BE2C (cell line): ENCODE results near the gene LYAR. TPM values are rescaled to one million over a fixed set of nuclear protein-coding genes. Genes with fewer than 3 reads are reported as not detected.
A peak's percentile ranks its signal among the peaks of the same experiment; 100 is the strongest.

ENCODE experiments used
- DNase-seq: peaks from one replicate; pipeline ENCODE4 v3.0.0-alpha.2; 2020
- H3K27me3 ChIP-seq: fragments of 250-450 bp; sonication (Bioruptor Pico); 2 replicates; pipeline ENCODE4 v1.5.1; 2020; ENCODE audit warnings: mild to moderate bottlenecking
- H3K36me3 ChIP-seq: fragments of 250-450 bp; sonication (Bioruptor Pico); 2 replicates; pipeline ENCODE4 v1.5.1; 2020; ENCODE audit warnings: mild to moderate bottlenecking
- H3K4me1 ChIP-seq: fragments of 250-450 bp; sonication (Bioruptor Pico); 2 replicates; pipeline ENCODE4 v1.5.1; 2020
- H3K4me3 ChIP-seq: 2 replicates; pipeline ENCODE4 v1.5.1; 2011; ENCODE audit warnings: low read depth, low read length
- H3K9me3 ChIP-seq: fragments of 250-450 bp; sonication (Bioruptor Pico); 2 replicates; pipeline ENCODE4 v1.5.1; 2020
- polyA plus RNA-seq: library from polyadenylated mRNA; unstranded; fragments of >200 nt; gene quantifications from one replicate; pipeline ENCODE4 v1.2.1, GENCODE V29; 2012; ENCODE audit warnings: low read depth, missing spikeins; ENCODE audit not compliant: insufficient read length, insufficient read depth
- TF ChIP-seq, protein P1 (sequence below): IDR thresholded peaks from 2 replicates; pipeline ENCODE4 v1.5.1; 2012; ENCODE audit warnings: mild to moderate bottlenecking, low read depth, low read length

LYAR gene, protein sequence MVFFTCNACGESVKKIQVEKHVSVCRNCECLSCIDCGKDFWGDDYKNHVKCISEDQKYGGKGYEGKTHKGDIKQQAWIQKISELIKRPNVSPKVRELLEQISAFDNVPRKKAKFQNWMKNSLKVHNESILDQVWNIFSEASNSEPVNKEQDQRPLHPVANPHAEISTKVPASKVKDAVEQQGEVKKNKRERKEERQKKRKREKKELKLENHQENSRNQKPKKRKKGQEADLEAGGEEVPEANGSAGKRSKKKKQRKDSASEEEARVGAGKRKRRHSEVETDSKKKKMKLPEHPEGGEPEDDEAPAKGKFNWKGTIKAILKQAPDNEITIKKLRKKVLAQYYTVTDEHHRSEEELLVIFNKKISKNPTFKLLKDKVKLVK
- polyA plus RNA-seq, result 21.3 TPM

DNA sequence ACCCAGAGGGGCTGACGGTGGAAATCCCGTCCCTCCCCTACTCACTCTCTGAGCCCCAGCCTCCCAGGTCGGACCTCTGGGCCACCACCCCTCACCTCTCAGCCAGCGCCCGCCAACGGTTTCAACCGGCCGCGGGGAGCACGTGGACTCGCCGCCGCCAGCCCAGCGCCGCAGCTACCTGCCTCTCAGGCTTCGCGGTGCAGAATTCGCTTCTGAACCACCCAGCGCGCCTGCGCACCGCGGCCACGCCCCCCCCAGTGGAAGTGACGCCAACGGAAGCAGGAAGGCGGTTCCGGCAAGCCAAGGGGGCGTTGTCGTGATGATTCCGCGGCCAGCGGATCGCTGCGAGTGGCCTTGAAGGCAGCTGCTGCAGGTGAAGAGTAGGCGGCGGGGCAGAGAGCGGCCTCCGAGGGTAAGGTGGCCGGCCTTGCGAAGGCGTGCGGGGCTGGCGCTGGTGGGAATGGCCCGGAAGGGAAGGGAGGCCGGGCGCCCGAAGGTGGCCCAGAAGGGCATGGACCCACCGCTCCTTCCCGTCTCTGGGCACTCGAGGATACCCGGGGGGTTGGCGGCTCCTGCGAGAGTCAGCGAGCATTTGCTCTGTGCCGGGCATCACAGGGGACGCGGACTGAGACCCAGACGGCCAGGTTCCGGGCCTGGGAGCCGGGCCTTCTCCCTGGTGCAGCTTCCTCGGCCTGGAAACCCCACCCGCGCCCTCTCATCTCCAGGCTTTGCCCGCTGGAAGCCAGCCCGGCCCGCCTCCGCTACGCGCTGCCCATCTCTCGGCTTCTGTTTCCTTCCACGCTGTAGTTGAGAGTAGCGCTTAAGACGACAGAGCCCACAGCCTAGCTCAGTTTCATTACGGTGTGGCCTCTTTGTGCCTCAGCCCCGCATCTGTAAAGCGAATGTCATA is at the start of gene LYAR, which contains the start of gene ZBTB49:
Gene LYAR, minus strand, starts transcription at position 214 of the 910 bp plus-strand sequence. CDS start 6,412 bp downstream, outside the sequence.
Gene ZBTB49, plus strand, starts transcription at position 311 of the 910 bp plus-strand sequence. CDS start 9,695 bp downstream, outside the sequence.
- TF ChIP-seq, protein P1, sequence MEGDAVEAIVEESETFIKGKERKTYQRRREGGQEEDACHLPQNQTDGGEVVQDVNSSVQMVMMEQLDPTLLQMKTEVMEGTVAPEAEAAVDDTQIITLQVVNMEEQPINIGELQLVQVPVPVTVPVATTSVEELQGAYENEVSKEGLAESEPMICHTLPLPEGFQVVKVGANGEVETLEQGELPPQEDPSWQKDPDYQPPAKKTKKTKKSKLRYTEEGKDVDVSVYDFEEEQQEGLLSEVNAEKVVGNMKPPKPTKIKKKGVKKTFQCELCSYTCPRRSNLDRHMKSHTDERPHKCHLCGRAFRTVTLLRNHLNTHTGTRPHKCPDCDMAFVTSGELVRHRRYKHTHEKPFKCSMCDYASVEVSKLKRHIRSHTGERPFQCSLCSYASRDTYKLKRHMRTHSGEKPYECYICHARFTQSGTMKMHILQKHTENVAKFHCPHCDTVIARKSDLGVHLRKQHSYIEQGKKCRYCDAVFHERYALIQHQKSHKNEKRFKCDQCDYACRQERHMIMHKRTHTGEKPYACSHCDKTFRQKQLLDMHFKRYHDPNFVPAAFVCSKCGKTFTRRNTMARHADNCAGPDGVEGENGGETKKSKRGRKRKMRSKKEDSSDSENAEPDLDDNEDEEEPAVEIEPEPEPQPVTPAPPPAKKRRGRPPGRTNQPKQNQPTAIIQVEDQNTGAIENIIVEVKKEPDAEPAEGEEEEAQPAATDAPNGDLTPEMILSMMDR, result no peak

DNA sequence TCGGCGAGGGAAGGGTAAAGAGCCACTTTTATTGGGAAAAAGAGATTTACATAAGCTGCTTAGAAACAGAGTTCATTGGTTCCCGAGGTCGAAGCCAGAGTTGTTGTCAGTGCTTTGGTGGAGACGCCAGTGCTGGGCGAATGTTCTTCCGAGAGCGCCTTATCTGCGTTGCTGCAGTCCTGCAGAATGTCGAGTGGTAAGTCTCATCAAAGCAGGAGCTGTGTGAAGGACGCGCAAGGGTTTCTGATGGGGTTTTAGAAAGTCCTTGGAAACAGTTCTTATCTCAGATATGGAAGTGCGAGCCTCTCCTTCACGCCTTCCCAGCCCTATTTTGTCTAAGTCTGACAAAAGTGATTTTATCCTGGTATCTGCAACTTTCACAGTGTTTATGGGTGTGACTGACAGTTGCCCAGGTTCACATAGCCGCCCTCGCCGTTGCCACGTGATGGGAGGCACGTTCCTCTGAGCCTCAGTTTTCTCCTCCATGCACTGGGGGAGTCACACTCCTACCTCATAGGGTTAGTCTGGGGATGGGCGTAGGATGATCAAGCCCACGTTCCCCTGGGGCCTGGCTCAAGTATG is 49.6 kb upstream of the LYAR start:
- DNase-seq, result no peak
- no peaks in the 10 kb centered on the region for H3K9me3 ChIP-seq
- no peaks in the 10 kb centered on the region for H3K36me3 ChIP-seq
- no peak overlapping the region for H3K4me3 ChIP-seq
- H3K4me1 ChIP-seq, result no peaks in the 10 kb centered on the region
- TF ChIP-seq, protein P1, result no peak
- H3K27me3 ChIP-seq, result no peaks in the 10 kb centered on the region

More for the DNA sequence above, at the start of gene LYAR, which contains the start of gene ZBTB49:
- Histone ChIP-seq H3K9me3 (no peaks in the 10 kb centered on the region), H3K36me3 (peaks cover 7% of the 10 kb centered on the region), H3K27me3 (no peaks in the 10 kb centered on the region), H3K4me3 (peak within 1 kb of the TSS; percentile 98), H3K4me1 (0 out of 2 replicates have a peak, but pooled peaks cover 2% of the 10 kb centered on the region)
- DNase-seq, result peak; percentile 96

DNA sequence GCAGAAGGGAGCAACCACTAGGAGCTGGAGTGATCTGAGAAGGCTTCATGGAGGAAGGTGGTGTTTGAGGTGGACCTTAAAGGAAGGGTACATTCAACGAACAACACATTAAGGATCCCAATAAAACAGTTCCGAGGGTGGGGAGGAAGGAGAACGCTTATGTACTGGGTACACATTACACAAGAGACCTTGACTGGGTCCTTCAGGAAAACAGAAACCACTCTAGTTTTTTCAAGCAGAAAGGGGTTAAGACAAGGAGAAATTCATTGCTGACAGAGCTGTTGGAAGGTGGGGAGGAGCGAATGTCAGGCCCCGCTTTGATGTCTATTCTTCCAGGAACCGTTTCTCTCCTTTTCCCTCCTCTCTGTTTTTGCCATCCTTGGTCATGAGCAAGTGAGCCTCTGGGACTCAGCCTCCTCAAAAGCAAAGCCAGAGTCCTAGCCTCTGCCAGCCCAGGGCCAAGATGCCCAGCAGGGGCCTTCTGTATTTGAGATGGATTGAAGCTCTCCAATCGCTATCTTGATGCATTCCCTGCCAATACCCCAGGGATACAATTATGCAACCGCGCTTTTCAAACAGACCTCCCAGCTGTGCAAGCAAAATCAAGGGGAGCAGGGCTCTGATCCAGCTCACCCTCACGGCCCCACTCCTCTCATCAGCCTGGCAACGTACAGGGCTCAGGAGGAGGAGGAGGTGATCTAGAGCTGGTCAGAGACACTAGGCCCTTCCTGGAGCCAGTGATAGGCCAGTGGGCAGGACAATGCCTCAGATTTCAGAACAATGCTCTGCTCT is 48.5 kb upstream of the LYAR start:
- Histone ChIP-seq H3K36me3 (no peaks in the 10 kb centered on the region), H3K4me3 (no peak overlapping the region), H3K27me3 (no peaks in the 10 kb centered on the region), H3K4me1 (no peaks in the 10 kb centered on the region), H3K9me3 (no peaks in the 10 kb centered on the region)
- TF ChIP-seq, protein P1, result no peak
- DNase-seq, result no peak

DNA sequence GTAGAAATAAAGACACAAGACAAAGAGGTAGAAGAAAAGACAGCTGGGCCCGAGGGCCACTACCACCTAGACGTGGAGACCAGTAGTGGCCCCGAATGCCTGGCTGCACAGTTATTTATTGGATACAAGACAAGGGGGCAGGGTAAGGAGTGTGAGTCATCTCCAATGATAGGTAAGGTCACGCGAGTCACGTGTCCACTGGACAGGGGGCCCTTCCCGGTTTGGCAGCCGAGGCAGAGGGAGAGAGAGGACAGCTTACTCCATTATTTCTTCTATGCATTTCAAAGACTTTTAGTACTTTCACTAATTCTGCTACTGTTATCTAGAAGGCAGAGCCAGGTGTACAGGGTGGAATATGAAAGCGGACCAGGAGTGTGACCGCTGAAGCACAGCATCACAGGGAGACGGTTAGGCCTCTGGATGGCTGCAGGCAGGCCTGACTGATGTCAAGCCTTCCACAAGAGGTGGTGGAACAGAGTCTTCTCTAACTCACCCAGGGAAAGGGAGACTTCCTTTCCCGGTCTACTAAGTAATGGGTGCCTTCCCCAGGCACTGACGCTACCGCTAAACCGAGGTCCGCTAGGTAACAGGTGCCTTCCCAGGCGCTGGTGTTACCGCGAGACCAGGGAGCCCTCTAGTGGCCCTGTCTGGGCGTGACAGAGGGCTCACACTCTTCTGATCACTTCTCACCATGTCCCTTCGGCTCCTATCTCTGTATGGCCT is 45.0 kb upstream of the LYAR start:
- Histone ChIP-seq H3K27me3 (no peaks in the 10 kb centered on the region), H3K36me3 (no peaks in the 10 kb centered on the region), H3K4me1 (no peaks in the 10 kb centered on the region), H3K4me3 (no peak overlapping the region), H3K9me3 (no peaks in the 10 kb centered on the region)
- peak; percentile 79 for DNase-seq
- TF ChIP-seq, protein P1, result peak; percentile 88

DNA sequence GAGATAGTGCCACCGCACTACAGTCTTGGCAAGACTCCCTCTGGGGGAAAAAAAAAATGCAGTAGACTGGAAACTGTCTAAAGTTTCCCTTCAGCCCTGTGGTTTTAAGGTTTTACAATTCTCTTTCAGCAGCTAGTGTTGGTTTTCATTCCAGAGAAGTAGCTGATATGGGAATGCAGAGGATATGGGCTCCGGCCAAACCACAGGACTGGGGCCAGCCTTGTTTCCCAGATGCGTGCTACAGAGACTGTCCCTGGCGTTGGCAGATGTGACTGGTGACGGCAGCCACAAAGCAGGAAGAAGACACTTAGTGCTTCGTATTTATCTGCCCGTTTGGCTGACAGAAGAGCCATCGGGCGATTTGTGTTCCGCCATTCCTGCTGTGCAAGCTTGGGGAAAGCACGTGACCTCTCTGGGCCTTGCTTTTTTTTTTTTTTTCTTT is 43.3 kb upstream of the LYAR start:
- Histone ChIP-seq H3K4me3 (no peak overlapping the region), H3K36me3 (no peaks in the 10 kb centered on the region), H3K27me3 (no peaks in the 10 kb centered on the region), H3K9me3 (no peaks in the 10 kb centered on the region), H3K4me1 (no peaks in the 10 kb centered on the region)
- no peak for DNase-seq
- TF ChIP-seq, protein P1, result no peak
